Measurements from ENCODE around the gene HADHA.

Gene HADHA

GRCh38 chr2:26177122-26177521 is 67.3 kb downstream of the HADHA start:
- Histone ChIP-seq H3K4me1 (ENCODE audit: low read depth, poor library complexity, severe bottlenecking) (no peaks in the 10 kb centered on the region), H3K36me3 (ENCODE audit: insufficient read depth) (no peaks in the 10 kb centered on the region), H3K9ac (no peak overlapping the region), H4K20me1 (ENCODE audit: insufficient read depth) (no peaks in the 10 kb centered on the region), H3K27ac (no peak overlapping the region), H2AFZ (ENCODE audit: low read depth) (no peak overlapping the region), H3K4me2 (no peak overlapping the region), H3K79me2 (ENCODE audit: insufficient read depth, low read depth) (no peaks in the 10 kb centered on the region), H3K27me3 (ENCODE audit: insufficient read depth, low read depth) (no peaks in the 10 kb centered on the region; the same call in 1 of the 2 replicates), H3K4me3 (IDR thresholded peaks at IDR 0.05; ENCODE audit: insufficient read depth, low read depth, low read length) (no peak overlapping the region)
- TF ChIP-seq CTCF (conservative IDR thresholded peaks at IDR 0.05; ENCODE audit: low read depth, low read length): no peak

- no peak for TF ChIP-seq CTCF (conservative IDR thresholded peaks at IDR 0.05; ENCODE audit: low read depth, low read length)
- Histone ChIP-seq H2AFZ (ENCODE audit: low read depth) (no peak overlapping the region), H3K36me3 (ENCODE audit: insufficient read depth) (no peaks in the 10 kb centered on the region), H3K4me2 (no peak overlapping the region), H3K27ac (no peak overlapping the region), H3K4me3 (IDR thresholded peaks at IDR 0.05; ENCODE audit: insufficient read depth, low read depth, low read length) (no peak overlapping the region), H4K20me1 (ENCODE audit: insufficient read depth) (no peaks in the 10 kb centered on the region), H3K27me3 (ENCODE audit: insufficient read depth, low read depth) (no peaks in the 10 kb centered on the region; the same call in 1 of the 2 replicates), H3K79me2 (ENCODE audit: insufficient read depth, low read depth) (no peaks in the 10 kb centered on the region), H3K9ac (no peak overlapping the region), H3K4me1 (ENCODE audit: low read depth, poor library complexity, severe bottlenecking) (no peaks in the 10 kb centered on the region)
These were observed 68.2 kb downstream of the HADHA start for GRCh38 chr2:26176279-26176615.

GRCh38 chr2:26175466-26176278 is 68.8 kb downstream of the HADHA start:
- no peaks in the 10 kb centered on the region for H3K79me2 ChIP-seq (ENCODE audit: insufficient read depth, low read depth)
- no peak overlapping the region for H3K4me2 ChIP-seq
- no peak overlapping the region for H2AFZ ChIP-seq (ENCODE audit: low read depth)
- H3K27ac ChIP-seq: no peak overlapping the region
- H3K9ac ChIP-seq: no peak overlapping the region
- no peaks in the 10 kb centered on the region for H4K20me1 ChIP-seq (ENCODE audit: insufficient read depth)
- H3K4me1 ChIP-seq (ENCODE audit: low read depth, poor library complexity, severe bottlenecking): no peaks in the 10 kb centered on the region
- no peaks in the 10 kb centered on the region for H3K36me3 ChIP-seq (ENCODE audit: insufficient read depth)
- no peak overlapping the region for H3K4me3 ChIP-seq (IDR thresholded peaks at IDR 0.05; ENCODE audit: insufficient read depth, low read depth, low read length)
- no peaks in the 10 kb centered on the region; the same call in 1 of the 2 replicates for H3K27me3 ChIP-seq (ENCODE audit: insufficient read depth, low read depth)
- no peak for TF ChIP-seq CTCF (conservative IDR thresholded peaks at IDR 0.05; ENCODE audit: low read depth, low read length)

GRCh38 chr2:26174691-26175465 is 69.6 kb downstream of the HADHA start:
- no peak for TF ChIP-seq CTCF (conservative IDR thresholded peaks at IDR 0.05; ENCODE audit: low read depth, low read length)
- no peaks in the 10 kb centered on the region for H3K4me1 ChIP-seq (ENCODE audit: low read depth, poor library complexity, severe bottlenecking)
- H3K36me3 ChIP-seq (ENCODE audit: insufficient read depth): no peaks in the 10 kb centered on the region
- H3K79me2 ChIP-seq (ENCODE audit: insufficient read depth, low read depth): no peaks in the 10 kb centered on the region
- H3K4me2 ChIP-seq: no peak overlapping the region
- H2AFZ ChIP-seq (ENCODE audit: low read depth): no peak overlapping the region
- no peak overlapping the region for H3K27ac ChIP-seq
- no peak overlapping the region for H3K4me3 ChIP-seq (IDR thresholded peaks at IDR 0.05; ENCODE audit: insufficient read depth, low read depth, low read length)
- H3K9ac ChIP-seq: no peak overlapping the region
- no peaks in the 10 kb centered on the region; the same call in 1 of the 2 replicates for H3K27me3 ChIP-seq (ENCODE audit: insufficient read depth, low read depth)
- H4K20me1 ChIP-seq (ENCODE audit: insufficient read depth): no peaks in the 10 kb centered on the region
